ENCODE measurements around the gene PARG.
A peak's percentile ranks its signal among the peaks of the same experiment; 100 is the strongest.
"Not testable (repeated sequence)": the region's sequence is repeated elsewhere in the genome, so short reads cannot be mapped to it uniquely, and the experiment has no call there.

The PARG gene

GRCh38 chr10:49931276-49931675 lies 10.6 kb downstream of the PARG start:
- DNase-seq (ENCODE audit: low read depth in 1 of 2, low spot score in 1 of 2); H3K27ac ChIP-seq (replicated peaks); H3K27me3 ChIP-seq (ENCODE audit: insufficient read depth, poor library complexity, severe bottlenecking); H3K4me3 ChIP-seq (replicated peaks; ENCODE audit: insufficient read depth, low read length): not testable (repeated sequence)

- DNase-seq (ENCODE audit: low read depth in 1 of 2, low spot score in 1 of 2); H3K4me3 ChIP-seq (replicated peaks; ENCODE audit: insufficient read depth, low read length); H3K27me3 ChIP-seq (ENCODE audit: insufficient read depth, poor library complexity, severe bottlenecking); H3K27ac ChIP-seq (replicated peaks): not testable (repeated sequence)
These were observed 18.3 kb downstream of the PARG start for GRCh38 chr10:49923572-49923971.

- not testable (repeated sequence) for H3K27me3 ChIP-seq (ENCODE audit: insufficient read depth, poor library complexity, severe bottlenecking); H3K27ac ChIP-seq (replicated peaks); DNase-seq (ENCODE audit: low read depth in 1 of 2, low spot score in 1 of 2); H3K4me3 ChIP-seq (replicated peaks; ENCODE audit: insufficient read depth, low read length)
These were observed 19.8 kb downstream of the PARG start for GRCh38 chr10:49922041-49922440.

GRCh38 chr10:49917927-49918326 lies 23.9 kb downstream of the PARG start:
- not testable (repeated sequence) for DNase-seq (ENCODE audit: low read depth in 1 of 2, low spot score in 1 of 2); H3K4me3 ChIP-seq (replicated peaks; ENCODE audit: insufficient read depth, low read length); H3K27ac ChIP-seq (replicated peaks)

GRCh38 chr10:49916451-49916850 lies 25.4 kb downstream of the PARG start:
- not testable (repeated sequence) for H3K4me3 ChIP-seq (replicated peaks; ENCODE audit: insufficient read depth, low read length); H3K27me3 ChIP-seq (ENCODE audit: insufficient read depth, poor library complexity, severe bottlenecking); DNase-seq (ENCODE audit: low read depth in 1 of 2, low spot score in 1 of 2); H3K27ac ChIP-seq (replicated peaks)

More at GRCh38 chr10:49917927-49918326, 23.9 kb downstream of the PARG start:
- not testable (repeated sequence) for H3K27me3 ChIP-seq (ENCODE audit: insufficient read depth, poor library complexity, severe bottlenecking)

GRCh38 chr10:49910295-49910694 lies 31.5 kb downstream of the PARG start:
- not testable (repeated sequence) for H3K4me3 ChIP-seq (replicated peaks; ENCODE audit: insufficient read depth, low read length); H3K27ac ChIP-seq (replicated peaks); DNase-seq (ENCODE audit: low read depth in 1 of 2, low spot score in 1 of 2); H3K27me3 ChIP-seq (ENCODE audit: insufficient read depth, poor library complexity, severe bottlenecking)

GRCh38 chr10:49908290-49909080 lies 33.3 kb downstream of the PARG start:
- H3K4me3 ChIP-seq (replicated peaks; ENCODE audit: insufficient read depth, low read length); H3K27ac ChIP-seq (replicated peaks); H3K27me3 ChIP-seq (ENCODE audit: insufficient read depth, poor library complexity, severe bottlenecking); DNase-seq (ENCODE audit: low read depth in 1 of 2, low spot score in 1 of 2): not testable (repeated sequence)

- DNase-seq (ENCODE audit: low read depth in 1 of 2, low spot score in 1 of 2); H3K4me3 ChIP-seq (replicated peaks; ENCODE audit: insufficient read depth, low read length); H3K27ac ChIP-seq (replicated peaks); H3K27me3 ChIP-seq (ENCODE audit: insufficient read depth, poor library complexity, severe bottlenecking): not testable (repeated sequence)
These were observed 38.0 kb downstream of the PARG start for GRCh38 chr10:49903829-49904228.

- DNase-seq (ENCODE audit: low read depth in 1 of 2, low spot score in 1 of 2); H3K27ac ChIP-seq (replicated peaks); H3K27me3 ChIP-seq (ENCODE audit: insufficient read depth, poor library complexity, severe bottlenecking); H3K4me3 ChIP-seq (replicated peaks; ENCODE audit: insufficient read depth, low read length): not testable (repeated sequence)
These were observed 41.4 kb downstream of the PARG start for GRCh38 chr10:49900406-49900805.

- not testable (repeated sequence) for DNase-seq (ENCODE audit: low read depth in 1 of 2, low spot score in 1 of 2); H3K27me3 ChIP-seq (ENCODE audit: insufficient read depth, poor library complexity, severe bottlenecking); H3K27ac ChIP-seq (replicated peaks); H3K4me3 ChIP-seq (replicated peaks; ENCODE audit: insufficient read depth, low read length)
These were observed 41.8 kb downstream of the PARG start for GRCh38 chr10:49899999-49900398.

GRCh38 chr10:49890025-49890424 lies 51.8 kb downstream of the PARG start:
- not testable (repeated sequence) for DNase-seq (ENCODE audit: low read depth in 1 of 2, low spot score in 1 of 2); H3K27me3 ChIP-seq (ENCODE audit: insufficient read depth, poor library complexity, severe bottlenecking); H3K4me3 ChIP-seq (replicated peaks; ENCODE audit: insufficient read depth, low read length); H3K27ac ChIP-seq (replicated peaks)

GRCh38 chr10:49884739-49885331 lies 57.0 kb downstream of the PARG start:
- not testable (repeated sequence) for H3K27ac ChIP-seq (replicated peaks); H3K27me3 ChIP-seq (ENCODE audit: insufficient read depth, poor library complexity, severe bottlenecking); H3K4me3 ChIP-seq (replicated peaks; ENCODE audit: insufficient read depth, low read length); DNase-seq (ENCODE audit: low read depth in 1 of 2, low spot score in 1 of 2)

- H3K27me3 ChIP-seq (ENCODE audit: insufficient read depth, poor library complexity, severe bottlenecking); H3K27ac ChIP-seq (replicated peaks); H3K4me3 ChIP-seq (replicated peaks; ENCODE audit: insufficient read depth, low read length): not testable (repeated sequence)
- peak in 1 of 2 experiments; percentile 25 for DNase-seq (ENCODE audit: low read depth in 1 of 2, low spot score in 1 of 2)
These were observed 58.0 kb downstream of the PARG start for GRCh38 chr10:49883852-49884251.

- H3K27me3 ChIP-seq (ENCODE audit: insufficient read depth, poor library complexity, severe bottlenecking); H3K4me3 ChIP-seq (replicated peaks; ENCODE audit: insufficient read depth, low read length); H3K27ac ChIP-seq (replicated peaks); DNase-seq (ENCODE audit: low read depth in 1 of 2, low spot score in 1 of 2): not testable (repeated sequence)
These were observed 59.5 kb downstream of the PARG start for GRCh38 chr10:49882327-49882726.

- H3K27me3 ChIP-seq (ENCODE audit: insufficient read depth, poor library complexity, severe bottlenecking); DNase-seq (ENCODE audit: low read depth in 1 of 2, low spot score in 1 of 2); H3K4me3 ChIP-seq (replicated peaks; ENCODE audit: insufficient read depth, low read length); H3K27ac ChIP-seq (replicated peaks): not testable (repeated sequence)
These were observed 69.1 kb downstream of the PARG start for GRCh38 chr10:49872740-49873139.

All from HL-60 (cell line).